GM12801 (cell line): ENCODE data around the gene DNAJC22.

Experiments
- TF ChIP-seq, protein P1 (sequence below): IDR thresholded peaks from one replicate; pipeline ENCODE4 v1.5.1; 2011; ENCODE audit warnings: control low read depth; ENCODE audit not compliant: insufficient read length; ENCODE audit errors: extremely low read depth

Gene DNAJC22

DNA sequence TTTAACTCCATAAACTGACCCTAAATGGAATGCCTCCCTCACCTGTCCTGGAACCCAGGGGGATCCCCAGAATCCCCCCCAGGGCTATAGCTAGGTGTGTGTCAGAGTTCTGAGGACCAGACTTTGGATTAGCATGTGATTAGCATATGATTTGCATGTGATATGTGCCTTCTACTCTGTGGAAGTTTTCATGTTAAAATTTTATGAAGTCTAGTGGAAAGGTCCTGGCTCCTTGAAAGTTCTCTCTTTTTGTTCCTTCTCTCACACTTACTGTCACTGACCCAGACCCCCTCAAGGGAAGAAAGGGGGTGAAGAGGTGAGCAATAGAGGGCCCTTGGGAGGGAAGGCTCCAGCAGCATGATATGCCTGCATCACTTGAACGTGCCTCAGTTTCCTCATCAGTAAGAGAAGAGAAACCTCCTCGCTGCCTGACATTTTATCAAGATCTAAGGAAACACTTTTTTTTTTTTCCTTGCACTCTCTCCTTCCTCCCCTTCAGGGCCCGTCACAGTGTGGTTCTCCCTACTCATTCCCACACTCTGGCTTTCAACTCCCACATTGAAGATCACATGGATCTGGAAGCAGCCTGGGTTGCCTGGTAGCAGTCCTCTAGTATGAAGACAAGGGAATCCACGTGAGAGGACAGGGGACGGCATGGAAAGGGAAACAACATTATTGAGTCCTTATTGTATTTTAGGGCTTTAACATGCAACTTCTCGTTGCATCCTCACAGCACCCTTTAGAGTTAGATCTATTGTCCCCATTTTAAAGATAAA lies 6.4 kb upstream of the DNAJC22 start:
- TF ChIP-seq, protein P1, sequence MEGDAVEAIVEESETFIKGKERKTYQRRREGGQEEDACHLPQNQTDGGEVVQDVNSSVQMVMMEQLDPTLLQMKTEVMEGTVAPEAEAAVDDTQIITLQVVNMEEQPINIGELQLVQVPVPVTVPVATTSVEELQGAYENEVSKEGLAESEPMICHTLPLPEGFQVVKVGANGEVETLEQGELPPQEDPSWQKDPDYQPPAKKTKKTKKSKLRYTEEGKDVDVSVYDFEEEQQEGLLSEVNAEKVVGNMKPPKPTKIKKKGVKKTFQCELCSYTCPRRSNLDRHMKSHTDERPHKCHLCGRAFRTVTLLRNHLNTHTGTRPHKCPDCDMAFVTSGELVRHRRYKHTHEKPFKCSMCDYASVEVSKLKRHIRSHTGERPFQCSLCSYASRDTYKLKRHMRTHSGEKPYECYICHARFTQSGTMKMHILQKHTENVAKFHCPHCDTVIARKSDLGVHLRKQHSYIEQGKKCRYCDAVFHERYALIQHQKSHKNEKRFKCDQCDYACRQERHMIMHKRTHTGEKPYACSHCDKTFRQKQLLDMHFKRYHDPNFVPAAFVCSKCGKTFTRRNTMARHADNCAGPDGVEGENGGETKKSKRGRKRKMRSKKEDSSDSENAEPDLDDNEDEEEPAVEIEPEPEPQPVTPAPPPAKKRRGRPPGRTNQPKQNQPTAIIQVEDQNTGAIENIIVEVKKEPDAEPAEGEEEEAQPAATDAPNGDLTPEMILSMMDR: no peak

DNA sequence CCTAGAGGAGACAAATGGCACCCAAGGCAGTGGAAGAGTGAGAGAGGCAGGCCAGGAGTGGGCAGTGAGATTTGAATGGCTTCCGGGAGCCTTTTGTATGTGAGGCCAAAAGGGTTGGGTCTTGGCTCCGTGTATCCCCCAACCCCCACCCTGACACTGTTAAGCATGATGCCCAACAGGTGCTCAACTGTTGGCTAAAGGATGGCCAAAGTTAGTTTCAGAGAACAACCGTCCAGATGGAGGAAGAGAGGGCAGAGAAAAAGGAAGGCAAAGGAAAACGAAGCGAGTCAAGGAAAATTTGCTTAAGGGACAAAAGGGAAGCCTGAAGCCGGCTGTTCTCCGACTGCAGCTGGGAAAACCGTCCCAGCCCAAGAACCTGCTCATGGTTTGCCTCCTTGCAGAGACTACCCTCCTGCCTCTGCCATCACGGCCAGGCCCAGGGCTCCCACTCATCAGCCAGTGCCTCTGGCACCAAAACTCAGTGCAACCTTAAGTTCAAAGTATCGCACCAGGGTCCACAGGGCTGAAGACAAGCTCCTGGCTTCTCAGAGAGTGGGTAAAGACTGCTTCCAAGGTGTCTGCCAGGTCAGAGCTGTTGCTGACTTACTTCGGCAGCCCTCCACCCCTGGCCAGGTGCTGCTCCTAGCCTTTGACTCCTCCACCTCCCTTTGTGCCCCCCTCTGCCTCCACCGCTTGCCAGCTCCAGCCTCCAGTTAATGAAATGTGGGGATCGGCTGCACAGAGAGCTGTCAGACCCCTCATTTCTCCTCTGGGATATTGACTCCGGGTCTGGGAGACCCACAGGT lies 5.5 kb upstream of the DNAJC22 start:
- TF ChIP-seq, protein P1: no peak

DNA sequence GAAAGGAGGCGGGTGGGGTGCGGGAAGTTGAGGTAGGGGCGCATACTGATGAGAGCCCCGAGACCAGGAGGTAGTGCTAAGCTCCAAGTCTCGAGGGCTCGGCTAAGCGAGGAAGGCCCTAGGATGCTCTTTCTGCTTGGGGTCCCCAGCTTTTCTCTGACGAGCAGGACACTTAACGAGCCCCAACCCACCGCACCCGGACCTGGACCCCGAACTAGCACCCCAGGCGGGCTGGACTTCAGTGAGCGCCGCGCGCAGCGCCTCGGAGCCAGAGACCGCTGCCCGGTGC lies 5.0 kb upstream of the DNAJC22 start:
- TF ChIP-seq, protein P1: no peak

DNA sequence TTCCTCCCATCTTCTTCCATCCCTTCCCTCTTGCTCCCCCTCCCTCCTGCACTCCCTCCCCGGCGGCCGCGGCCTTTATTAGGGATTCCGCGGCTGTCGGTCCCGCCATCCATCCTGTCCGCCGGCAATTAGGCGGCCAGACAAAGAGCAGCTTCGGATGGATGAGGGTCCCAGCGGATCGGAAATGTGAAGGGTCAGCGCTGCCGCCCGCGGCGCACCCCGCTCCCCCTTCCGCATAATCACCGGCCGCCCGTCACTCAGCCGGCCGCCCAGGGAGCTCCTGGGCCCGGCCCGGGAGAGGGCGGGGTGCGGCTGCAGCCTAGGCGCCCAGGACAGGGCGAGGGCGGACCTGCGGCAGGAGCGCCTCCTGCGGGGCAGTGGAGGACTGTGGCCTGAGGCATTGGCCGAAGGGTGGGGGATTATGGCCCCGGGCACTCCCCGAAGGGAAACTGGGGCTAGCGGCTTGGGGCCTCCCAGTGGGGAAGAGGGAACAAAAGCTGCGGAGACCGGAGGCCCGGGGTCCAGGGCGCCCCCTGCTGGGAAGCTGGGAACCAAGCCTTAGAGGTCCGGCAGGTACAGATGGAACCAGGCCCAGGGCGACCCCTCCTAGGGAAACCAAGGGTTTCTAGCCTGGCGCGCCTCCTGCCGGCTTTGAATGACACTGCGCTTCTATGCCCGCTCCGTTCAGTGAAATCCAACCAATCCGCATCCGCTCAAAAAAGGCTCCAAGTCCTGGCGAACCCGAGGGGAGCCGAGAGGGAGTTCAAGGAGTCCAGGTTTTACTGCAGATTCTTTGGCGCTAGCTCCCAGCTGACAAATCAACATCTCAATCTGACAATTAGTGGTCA lies 4.4 kb upstream of the DNAJC22 start:
- TF ChIP-seq, protein P1: no peak

DNA sequence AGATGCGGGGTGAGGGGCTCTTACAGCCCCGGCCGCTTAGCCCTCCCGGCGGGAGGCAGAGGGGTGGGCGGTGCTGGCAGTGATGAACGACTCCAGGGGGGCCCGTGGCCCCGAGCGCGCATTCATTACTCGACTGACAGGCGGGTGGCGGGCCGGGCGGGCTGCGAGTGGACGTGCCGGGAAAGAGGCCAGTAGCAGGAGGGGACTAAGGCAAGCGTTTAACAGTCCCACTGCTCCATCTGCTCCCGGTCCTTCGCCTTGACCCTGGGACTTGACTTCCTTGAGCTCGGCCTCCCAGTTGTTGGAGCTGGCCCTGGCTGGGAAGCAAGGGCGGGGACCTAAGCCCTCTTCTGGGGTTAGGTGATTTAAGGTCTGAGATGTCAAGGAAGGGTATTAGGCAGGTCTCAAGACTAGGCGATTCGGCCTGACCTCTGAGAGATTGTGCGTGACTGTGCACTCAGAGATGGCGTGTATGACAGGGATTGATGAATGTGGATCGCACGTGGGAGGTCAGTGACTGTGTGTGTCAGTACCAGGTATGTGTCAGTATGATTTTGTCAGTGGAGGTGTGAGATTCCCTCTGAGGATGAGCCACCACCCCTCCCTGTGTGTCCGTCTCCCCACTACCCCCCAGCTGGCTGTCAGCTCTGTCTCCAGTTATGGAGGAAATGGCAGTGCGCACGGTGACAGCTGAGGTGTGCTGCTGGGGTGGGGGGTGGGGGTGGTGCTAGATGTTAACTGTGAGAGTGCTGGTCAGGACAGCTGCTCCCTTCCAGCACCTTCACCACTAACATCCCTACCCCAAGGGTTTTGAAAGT lies 3.6 kb upstream of the DNAJC22 start:
- TF ChIP-seq, protein P1: no peak

DNA sequence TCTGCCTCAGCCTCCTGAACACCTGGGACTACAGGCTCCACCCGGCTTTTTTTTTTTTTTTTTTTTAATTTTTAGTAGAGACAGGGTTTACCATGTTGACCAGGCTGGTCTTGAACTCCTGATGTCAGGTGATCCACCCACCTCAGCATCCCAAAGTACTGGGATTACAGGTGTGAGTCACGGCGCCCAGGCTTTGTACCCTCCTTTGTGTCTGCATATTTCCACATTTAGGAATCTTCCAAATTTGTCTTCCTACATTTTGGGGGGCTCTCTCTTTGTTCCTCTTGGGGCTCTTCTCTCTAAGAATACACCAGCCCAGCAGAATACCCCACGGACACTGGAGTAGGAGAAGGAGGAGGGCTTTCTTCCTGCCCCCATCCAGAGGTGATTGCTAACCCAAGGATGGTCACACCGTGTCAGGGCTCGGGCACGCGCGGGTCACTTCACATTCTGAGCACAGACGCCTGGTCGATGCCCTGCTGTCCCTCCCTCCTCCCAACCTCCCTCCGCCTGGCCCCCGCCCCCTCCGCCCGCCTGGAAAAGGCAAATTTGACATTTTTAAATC lies 2.1 kb upstream of the DNAJC22 start:
- TF ChIP-seq, protein P1: no peak
